ENCODE results near the gene CUX1.

The CUX1 gene

DNA sequence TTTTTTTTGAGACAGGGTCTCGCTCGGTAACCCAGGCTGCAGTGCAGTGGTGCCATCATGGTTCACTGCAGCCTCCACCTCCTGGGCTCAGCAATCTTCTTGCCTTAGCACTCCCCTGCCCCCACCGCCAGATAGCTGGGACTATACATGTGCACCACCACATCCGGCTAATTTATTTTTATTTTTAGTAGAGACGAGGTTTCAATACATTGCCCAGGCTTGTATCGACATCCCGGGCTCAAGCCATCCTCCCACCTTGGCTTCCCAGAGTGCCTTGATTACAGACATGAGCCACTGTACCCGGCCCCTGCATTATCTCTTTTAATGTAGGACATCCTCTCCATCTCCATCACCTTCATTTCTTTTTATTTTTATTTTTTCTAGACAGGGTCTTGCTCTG is 213.3 kb downstream of the CUX1 start:
- Histone ChIP-seq H3K27ac (ENCODE audit: extremely low read depth, low read depth, low read length) (no peak overlapping the region), H3K36me3 (ENCODE audit: control insufficient read depth in 2 of 2, insufficient read depth in 1 of 2, low read length in 2 of 2) (no peaks in the 10 kb centered on the region; a peak in 1 of 3 replicates), H3K4me1 (ENCODE audit: control insufficient read depth, insufficient read depth, low read length) (no peaks in the 10 kb centered on the region), H3K4me3 (ENCODE audit: low read depth, low read length) (no peak overlapping the region), H3K9me3 (ENCODE audit: control insufficient read depth, insufficient read depth, low read depth, low read length) (no peaks in the 10 kb centered on the region)
- no peak for TF ChIP-seq ZNF335 (tag by site-specific recombination; conservative IDR thresholded peaks at IDR 0.05)
- TF ChIP-seq ZNF561 (tag by site-specific recombination; IDR thresholded peaks at IDR 0.05; ENCODE audit: borderline replicate concordance): no peak
- no peak for TF ChIP-seq ZNF174 (tag by site-specific recombination; IDR thresholded peaks at IDR 0.05)
- TF ChIP-seq ZNF791 (tag by site-specific recombination; IDR thresholded peaks at IDR 0.05): no peak
- no peak for TF ChIP-seq ZXDB (tag by site-specific recombination; IDR thresholded peaks at IDR 0.05)
- POLR2A ChIA-PET: no interaction called here
- CTCF ChIA-PET: no interaction called here

DNA sequence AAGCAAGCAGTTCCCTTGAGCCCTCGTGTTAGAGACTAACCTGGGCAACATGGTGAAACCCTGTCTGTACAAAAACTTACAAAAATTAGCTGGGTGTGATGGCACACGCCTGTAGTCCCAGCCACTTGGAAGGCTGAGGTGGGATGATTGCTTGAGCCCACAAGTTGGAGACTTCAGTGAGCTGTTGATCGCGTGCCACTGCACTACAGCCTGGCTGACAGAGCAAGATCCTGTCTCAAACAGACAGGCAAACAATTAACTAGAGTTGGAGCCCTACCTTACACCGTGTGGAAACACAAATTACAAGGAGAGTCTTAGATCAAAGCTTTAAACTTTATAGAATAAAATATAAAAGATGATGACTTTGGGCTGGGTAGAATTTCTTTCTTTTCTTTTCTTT is 219.5 kb downstream of the CUX1 start:
- no peaks in the 10 kb centered on the region; a peak in 1 of 3 replicates for H3K36me3 ChIP-seq (ENCODE audit: control insufficient read depth in 2 of 2, insufficient read depth in 1 of 2, low read length in 2 of 2)
- H3K9me3 ChIP-seq (ENCODE audit: control insufficient read depth, insufficient read depth, low read depth, low read length): no peaks in the 10 kb centered on the region
- no peak overlapping the region for H3K4me3 ChIP-seq (ENCODE audit: low read depth, low read length)
- H3K27ac ChIP-seq (ENCODE audit: extremely low read depth, low read depth, low read length): no peak overlapping the region
- TF ChIP-seq ZNF610 (tag by site-specific recombination; IDR thresholded peaks at IDR 0.05; ENCODE audit: borderline replicate concordance) (no peak), GFI1B (tag by site-specific recombination; IDR thresholded peaks at IDR 0.05) (no peak), ZNF670 (tag by site-specific recombination; IDR thresholded peaks at IDR 0.05; ENCODE audit: low read depth) (no peak), ZNF621 (tag by site-specific recombination; IDR thresholded peaks at IDR 0.05) (no peak), REPIN1 (tag by site-specific recombination; IDR thresholded peaks at IDR 0.05; ENCODE audit: low read depth) (no peak), ZBTB6 (tag by site-specific recombination; IDR thresholded peaks at IDR 0.05) (no peak), ZNF76 (tag by site-specific recombination; IDR thresholded peaks at IDR 0.05; ENCODE audit: borderline replicate concordance, low read depth) (no peak), ZBTB7A (tag by site-specific recombination; IDR thresholded peaks at IDR 0.05; ENCODE audit: low read depth) (no peak), MEIS1 (CRISPR knock-in tag; IDR thresholded peaks at IDR 0.05; ENCODE audit: borderline replicate concordance) (no peak), ZNF138 (tag by site-specific recombination; IDR thresholded peaks at IDR 0.05; ENCODE audit: borderline replicate concordance) (no peak), ZNF660 (tag by site-specific recombination; IDR thresholded peaks at IDR 0.05) (no peak), SCRT1 (tag by site-specific recombination; IDR thresholded peaks at IDR 0.05; ENCODE audit: borderline replicate concordance) (no peak), GLIS1 (tag by site-specific recombination; IDR thresholded peaks at IDR 0.05) (no peak), EGR2 (tag by site-specific recombination; IDR thresholded peaks at IDR 0.05; ENCODE audit: low read depth) (no peak)
- TF ChIP-seq, protein P1, sequence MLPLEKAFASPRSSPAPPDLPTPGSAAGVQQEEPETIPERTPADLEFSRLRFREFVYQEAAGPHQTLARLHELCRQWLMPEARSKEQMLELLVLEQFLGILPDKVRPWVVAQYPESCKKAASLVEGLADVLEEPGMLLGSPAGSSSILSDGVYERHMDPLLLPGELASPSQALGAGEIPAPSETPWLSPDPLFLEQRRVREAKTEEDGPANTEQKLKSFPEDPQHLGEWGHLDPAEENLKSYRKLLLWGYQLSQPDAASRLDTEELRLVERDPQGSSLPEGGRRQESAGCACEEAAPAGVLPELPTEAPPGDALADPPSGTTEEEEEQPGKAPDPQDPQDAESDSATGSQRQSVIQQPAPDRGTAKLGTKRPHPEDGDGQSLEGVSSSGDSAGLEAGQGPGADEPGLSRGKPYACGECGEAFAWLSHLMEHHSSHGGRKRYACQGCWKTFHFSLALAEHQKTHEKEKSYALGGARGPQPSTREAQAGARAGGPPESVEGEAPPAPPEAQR (tag by site-specific recombination; IDR thresholded peaks at IDR 0.05): no peak
- TF ChIP-seq, protein P2, sequence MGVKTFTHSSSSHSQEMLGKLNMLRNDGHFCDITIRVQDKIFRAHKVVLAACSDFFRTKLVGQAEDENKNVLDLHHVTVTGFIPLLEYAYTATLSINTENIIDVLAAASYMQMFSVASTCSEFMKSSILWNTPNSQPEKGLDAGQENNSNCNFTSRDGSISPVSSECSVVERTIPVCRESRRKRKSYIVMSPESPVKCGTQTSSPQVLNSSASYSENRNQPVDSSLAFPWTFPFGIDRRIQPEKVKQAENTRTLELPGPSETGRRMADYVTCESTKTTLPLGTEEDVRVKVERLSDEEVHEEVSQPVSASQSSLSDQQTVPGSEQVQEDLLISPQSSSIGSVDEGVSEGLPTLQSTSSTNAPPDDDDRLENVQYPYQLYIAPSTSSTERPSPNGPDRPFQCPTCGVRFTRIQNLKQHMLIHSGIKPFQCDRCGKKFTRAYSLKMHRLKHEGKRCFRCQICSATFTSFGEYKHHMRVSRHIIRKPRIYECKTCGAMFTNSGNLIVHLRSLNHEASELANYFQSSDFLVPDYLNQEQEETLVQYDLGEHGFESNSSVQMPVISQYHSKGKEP (tag by site-specific recombination; IDR thresholded peaks at IDR 0.05): no peak
- TF ChIP-seq, protein P3, sequence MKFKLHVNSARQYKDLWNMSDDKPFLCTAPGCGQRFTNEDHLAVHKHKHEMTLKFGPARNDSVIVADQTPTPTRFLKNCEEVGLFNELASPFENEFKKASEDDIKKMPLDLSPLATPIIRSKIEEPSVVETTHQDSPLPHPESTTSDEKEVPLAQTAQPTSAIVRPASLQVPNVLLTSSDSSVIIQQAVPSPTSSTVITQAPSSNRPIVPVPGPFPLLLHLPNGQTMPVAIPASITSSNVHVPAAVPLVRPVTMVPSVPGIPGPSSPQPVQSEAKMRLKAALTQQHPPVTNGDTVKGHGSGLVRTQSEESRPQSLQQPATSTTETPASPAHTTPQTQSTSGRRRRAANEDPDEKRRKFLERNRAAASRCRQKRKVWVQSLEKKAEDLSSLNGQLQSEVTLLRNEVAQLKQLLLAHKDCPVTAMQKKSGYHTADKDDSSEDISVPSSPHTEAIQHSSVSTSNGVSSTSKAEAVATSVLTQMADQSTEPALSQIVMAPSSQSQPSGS (tag by site-specific recombination; IDR thresholded peaks at IDR 0.05; ENCODE audit: low read depth): no peak
- ChIA-PET CTCF (interaction anchor here (0.5 to 1.2 kb wide), 2 partner anchors 19 to 179 kb away, joined by 3 read pairs; no protein-coding TSS in a partner anchor), POLR2A (interaction anchor here (0.7 kb wide), 1 partner anchor 13 kb away, joined by 4 read pairs; no protein-coding TSS in a partner anchor)
- no peaks in the 10 kb centered on the region for H3K4me1 ChIP-seq (ENCODE audit: control insufficient read depth, insufficient read depth, low read length)
